OCI-LY1 (cell line): ENCODE results near the gene ANKRD34A.

Experiments
- EZH2 ChIP-seq: fragments of 200-600 bp; sonication (generic), shearing (Covaris generic); IDR thresholded peaks from 2 replicates; pipeline ENCODE4 v1.8.0; 2017; ENCODE audit warnings: borderline replicate concordance, mixed run types, mild to moderate bottlenecking, antibody characterized with exemption, low read length, moderate library complexity, mixed read lengths
- TF ChIP-seq, protein P1 (sequence below): fragments of 200-600 bp; sonication (generic), shearing (Covaris generic); IDR thresholded peaks from 2 replicates; pipeline ENCODE4 v1.5.1; 2017; ENCODE audit warnings: mild to moderate bottlenecking, antibody characterized with exemption, low read length, moderate library complexity, mixed read lengths

DNA sequence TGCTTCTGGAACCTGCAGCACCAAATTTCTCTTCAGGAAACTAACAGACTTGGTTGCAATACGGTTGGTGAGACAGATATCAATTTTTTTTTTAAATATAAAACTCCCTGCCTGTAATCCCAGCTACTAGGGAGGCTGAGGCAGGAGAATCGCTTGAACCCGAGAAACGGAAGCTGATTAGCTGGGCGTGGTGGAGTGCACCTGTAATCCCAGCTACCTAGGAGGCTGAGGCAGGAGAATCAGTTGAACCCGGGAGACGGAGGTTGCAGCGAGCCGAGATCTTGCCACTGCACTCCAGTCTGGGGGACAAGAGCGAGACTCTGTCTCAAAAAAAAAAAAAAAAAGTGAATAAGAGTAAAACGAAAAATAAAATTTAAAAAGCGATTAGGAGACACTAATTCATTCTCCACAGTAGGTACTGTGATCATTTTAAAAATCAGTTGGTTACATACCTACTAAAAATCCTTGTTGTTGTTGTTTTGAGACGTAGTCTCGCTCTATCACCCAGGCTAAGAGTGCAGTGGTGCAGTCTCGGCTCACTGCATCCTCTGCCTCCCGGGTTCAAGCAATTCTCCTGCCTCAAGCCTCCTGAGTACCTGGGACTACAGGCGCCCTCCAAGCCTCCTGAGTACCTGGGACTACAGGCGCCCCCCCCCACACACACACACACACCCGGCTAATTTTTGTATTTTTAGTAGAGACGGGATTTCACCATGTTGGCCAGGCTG is 36.3 kb downstream of the ANKRD34A start:
- no peak for TF ChIP-seq EZH2
- TF ChIP-seq, protein P1, sequence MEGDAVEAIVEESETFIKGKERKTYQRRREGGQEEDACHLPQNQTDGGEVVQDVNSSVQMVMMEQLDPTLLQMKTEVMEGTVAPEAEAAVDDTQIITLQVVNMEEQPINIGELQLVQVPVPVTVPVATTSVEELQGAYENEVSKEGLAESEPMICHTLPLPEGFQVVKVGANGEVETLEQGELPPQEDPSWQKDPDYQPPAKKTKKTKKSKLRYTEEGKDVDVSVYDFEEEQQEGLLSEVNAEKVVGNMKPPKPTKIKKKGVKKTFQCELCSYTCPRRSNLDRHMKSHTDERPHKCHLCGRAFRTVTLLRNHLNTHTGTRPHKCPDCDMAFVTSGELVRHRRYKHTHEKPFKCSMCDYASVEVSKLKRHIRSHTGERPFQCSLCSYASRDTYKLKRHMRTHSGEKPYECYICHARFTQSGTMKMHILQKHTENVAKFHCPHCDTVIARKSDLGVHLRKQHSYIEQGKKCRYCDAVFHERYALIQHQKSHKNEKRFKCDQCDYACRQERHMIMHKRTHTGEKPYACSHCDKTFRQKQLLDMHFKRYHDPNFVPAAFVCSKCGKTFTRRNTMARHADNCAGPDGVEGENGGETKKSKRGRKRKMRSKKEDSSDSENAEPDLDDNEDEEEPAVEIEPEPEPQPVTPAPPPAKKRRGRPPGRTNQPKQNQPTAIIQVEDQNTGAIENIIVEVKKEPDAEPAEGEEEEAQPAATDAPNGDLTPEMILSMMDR: no peak
